Activated CD8-positive, alpha-beta memory T cell treated with anti-CD3 and anti-CD28 coated beads for 4 hours (primary cell): Measurements from ENCODE around the gene ZNF765.
"Not testable (repeated sequence)": the region's sequence is repeated elsewhere in the genome, so short reads cannot be mapped to it uniquely, and the experiment has no call there.

Source experiments
- DNase-seq, 2 donors: peaks; one replicate each; pipeline ENCODE4 v3.0.0-alpha.2; 2020; ENCODE audit warnings: low read depth in 2 of 2

Gene ZNF765

GRCh38 chr19:53422551-53422950, 27.6 kb downstream of the ZNF765 start:
- DNase-seq, result no peak

- not testable (repeated sequence) for DNase-seq
Measured at GRCh38 chr19:53423074-53423473, 28.1 kb downstream of the ZNF765 start.

- not testable (repeated sequence) for DNase-seq
Measured at GRCh38 chr19:53423680-53424079, 28.7 kb downstream of the ZNF765 start.

GRCh38 chr19:53424968-53425597, 30.1 kb downstream of the ZNF765 start:
- peak; percentile 45 to 50 for DNase-seq

- peak; percentile 94 to 96 for DNase-seq
Measured at GRCh38 chr19:53431399-53432087, 36.6 kb downstream of the ZNF765 start, which contains the start of gene ZNF761. TSS of gene ZNF761 (plus strand) at chr19:53431984. CDS start at chr19:53447269, 15,285 bp downstream.

- no peak for DNase-seq
Measured at GRCh38 chr19:53432088-53432661, 37.2 kb downstream of the ZNF765 start.

GRCh38 chr19:53443809-53444208, 48.9 kb downstream of the ZNF765 start:
- not testable (repeated sequence) for DNase-seq

GRCh38 chr19:53447196-53447595, 52.2 kb downstream of the ZNF765 start:
- not testable (repeated sequence) for DNase-seq

- DNase-seq, result no peak
Measured at GRCh38 chr19:53455828-53456227, 60.9 kb downstream of the ZNF765 start.

- DNase-seq, result not testable (repeated sequence)
Measured at GRCh38 chr19:53460131-53460721, 65.3 kb downstream of the ZNF765 start.

GRCh38 chr19:53461866-53462265, 66.9 kb downstream of the ZNF765 start:
- DNase-seq, result no peak

GRCh38 chr19:53462861-53463260, 67.9 kb downstream of the ZNF765 start:
- DNase-seq, result no peak

GRCh38 chr19:53463263-53463662, 68.3 kb downstream of the ZNF765 start:
- no peak for DNase-seq

GRCh38 chr19:53466726-53467484, 72.0 kb downstream of the ZNF765 start:
- no peak for DNase-seq

- peak; percentile 92 to 99 for DNase-seq
Measured at GRCh38 chr19:53467485-53468262, 72.7 kb downstream of the ZNF765 start, which contains the start of gene ZNF813. TSS of gene ZNF813 (plus strand) at chr19:53467733. CDS start at chr19:53483823, 16,090 bp downstream.

- DNase-seq, result not testable (repeated sequence)
Measured at GRCh38 chr19:53468628-53469027, 73.7 kb downstream of the ZNF765 start.

- DNase-seq, result no peak
Measured at GRCh38 chr19:53471916-53472315, 77.0 kb downstream of the ZNF765 start.

- not testable (repeated sequence) for DNase-seq
Measured at GRCh38 chr19:53474832-53475231, 79.9 kb downstream of the ZNF765 start.

- DNase-seq, result not testable (repeated sequence)
Measured at GRCh38 chr19:53475470-53475869, 80.5 kb downstream of the ZNF765 start.
